Measurements from ENCODE around the gene TNFSF4.

- no peak for TF ChIP-seq CTCF (IDR thresholded peaks at IDR 0.05)
- TF ChIP-seq POLR2A (IDR thresholded peaks at IDR 0.05), result no peak
Observed at GRCh38 chr1:173173388-173173787, 33.7 kb downstream of the TNFSF4 start.
